Activated T-helper 9 cell treated with anti-CD3 and anti-CD28 coated beads, Interleukin-2, amount 50 U/mL, for 16 hours (primary cell): ENCODE results near the gene FGFBP1.
"Not testable (repeated sequence)": the region's sequence is repeated elsewhere in the genome, so short reads cannot be mapped to it uniquely, and the experiment has no call there.

Experiments
- DNase-seq: peaks from one replicate; pipeline ENCODE4 v3.0.0-alpha.2; 2020; ENCODE audit warnings: low read depth

FGFBP1 gene

GRCh38 chr4:15945516-15945915, 7.0 kb upstream of the FGFBP1 start:
- DNase-seq, result no peak

- no peak for DNase-seq
Observed at GRCh38 chr4:15944895-15945294, 6.4 kb upstream of the FGFBP1 start.

- DNase-seq, result no peak
Observed at GRCh38 chr4:15942283-15942682, 3.7 kb upstream of the FGFBP1 start.

GRCh38 chr4:15938182-15938581, 358 bp downstream of the FGFBP1 start:
- DNase-seq, result no peak

GRCh38 chr4:15936495-15936894, 2.0 kb downstream of the FGFBP1 start:
- no peak for DNase-seq

- DNase-seq, result no peak
Observed at GRCh38 chr4:15935504-15936402, 2.8 kb downstream of the FGFBP1 start.

GRCh38 chr4:15934259-15934658, 4.3 kb downstream of the FGFBP1 start:
- DNase-seq, result no peak

- no peak for DNase-seq
Observed at GRCh38 chr4:15931451-15932210, 6.9 kb downstream of the FGFBP1 start.

- no peak for DNase-seq
Observed at GRCh38 chr4:15930314-15930713, 8.2 kb downstream of the FGFBP1 start.

- no peak for DNase-seq
Observed at GRCh38 chr4:15929540-15929939, 9.0 kb downstream of the FGFBP1 start.

- no peak for DNase-seq
Observed at GRCh38 chr4:15928883-15929282, 9.7 kb downstream of the FGFBP1 start.

- no peak for DNase-seq
Observed at GRCh38 chr4:15926486-15926885, 12.1 kb downstream of the FGFBP1 start.

GRCh38 chr4:15925830-15926229, 12.7 kb downstream of the FGFBP1 start:
- no peak for DNase-seq

GRCh38 chr4:15921592-15921932, 17.0 kb downstream of the FGFBP1 start:
- DNase-seq, result no peak

GRCh38 chr4:15920723-15921591, 17.6 kb downstream of the FGFBP1 start:
- DNase-seq, result no peak

- DNase-seq, result no peak
Observed at GRCh38 chr4:15918484-15919129, 19.9 kb downstream of the FGFBP1 start.

- DNase-seq, result no peak
Observed at GRCh38 chr4:15917297-15917696, 21.2 kb downstream of the FGFBP1 start.

GRCh38 chr4:15916358-15916757, 22.2 kb downstream of the FGFBP1 start:
- DNase-seq, result not testable (repeated sequence)

GRCh38 chr4:15914736-15915135, 23.8 kb downstream of the FGFBP1 start:
- no peak for DNase-seq

- no peak for DNase-seq
Observed at GRCh38 chr4:15914291-15914690, 24.2 kb downstream of the FGFBP1 start.

- DNase-seq, result no peak
Observed at GRCh38 chr4:15913631-15913970, 24.9 kb downstream of the FGFBP1 start.
